ENCODE data around the gene SLC25A4. TPM values are rescaled to one million over a fixed set of nuclear protein-coding genes. Genes with fewer than 3 reads are reported as not detected.

SLC25A4 gene
- total RNA-seq, 4 donors from 2014 or later, result 10.1 to 25.6 (median 17.9) TPM

GRCh38 chr4:185108669-185109068 lies 34.4 kb upstream of the SLC25A4 start:
- no peak for DNase-seq (ENCODE audit: low spot score in 2 of 2)
- intact Hi-C loops (cut with DNase I; ENCODE audit: low total_unique reads), result no loop called here
- 59 to 64% methylated on average over 4 of the region's 4 CpGs for WGBS, 2 donors
- no peak for TF ChIP-seq POLR2A (IDR thresholded peaks at IDR 0.05)
- TF ChIP-seq, protein P1, sequence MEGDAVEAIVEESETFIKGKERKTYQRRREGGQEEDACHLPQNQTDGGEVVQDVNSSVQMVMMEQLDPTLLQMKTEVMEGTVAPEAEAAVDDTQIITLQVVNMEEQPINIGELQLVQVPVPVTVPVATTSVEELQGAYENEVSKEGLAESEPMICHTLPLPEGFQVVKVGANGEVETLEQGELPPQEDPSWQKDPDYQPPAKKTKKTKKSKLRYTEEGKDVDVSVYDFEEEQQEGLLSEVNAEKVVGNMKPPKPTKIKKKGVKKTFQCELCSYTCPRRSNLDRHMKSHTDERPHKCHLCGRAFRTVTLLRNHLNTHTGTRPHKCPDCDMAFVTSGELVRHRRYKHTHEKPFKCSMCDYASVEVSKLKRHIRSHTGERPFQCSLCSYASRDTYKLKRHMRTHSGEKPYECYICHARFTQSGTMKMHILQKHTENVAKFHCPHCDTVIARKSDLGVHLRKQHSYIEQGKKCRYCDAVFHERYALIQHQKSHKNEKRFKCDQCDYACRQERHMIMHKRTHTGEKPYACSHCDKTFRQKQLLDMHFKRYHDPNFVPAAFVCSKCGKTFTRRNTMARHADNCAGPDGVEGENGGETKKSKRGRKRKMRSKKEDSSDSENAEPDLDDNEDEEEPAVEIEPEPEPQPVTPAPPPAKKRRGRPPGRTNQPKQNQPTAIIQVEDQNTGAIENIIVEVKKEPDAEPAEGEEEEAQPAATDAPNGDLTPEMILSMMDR (IDR thresholded peaks at IDR 0.05), result no peak
- no peak overlapping the region for H3K4me3 ChIP-seq (ENCODE audit: low read depth, poor library complexity, severe bottlenecking)

DNA sequence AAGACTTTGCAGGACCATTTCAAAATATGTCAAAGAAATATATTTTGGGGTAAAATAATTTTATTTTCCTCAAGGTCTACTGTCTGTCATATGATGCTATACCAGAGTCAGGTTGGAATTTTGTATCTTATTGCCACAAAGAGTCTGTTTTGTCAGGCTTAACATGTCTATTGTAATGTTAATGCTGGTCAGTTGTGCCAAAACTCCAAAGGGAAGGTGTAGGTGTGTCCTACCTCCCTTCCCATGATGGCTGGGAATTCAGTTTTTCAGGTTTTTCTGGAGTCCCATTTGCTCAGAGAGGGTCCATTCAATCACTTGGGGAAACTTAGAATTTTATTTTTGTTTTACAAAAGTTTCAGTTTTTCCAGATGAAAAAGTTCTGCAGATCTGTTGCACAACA lies 33.3 kb upstream of the SLC25A4 start:
- intact Hi-C loops (cut with DNase I; ENCODE audit: low total_unique reads), result loop anchor here (10.0 kb wide), 1 partner anchor 85 kb away; no protein-coding TSS in a partner anchor
- no peak for TF ChIP-seq POLR2A (IDR thresholded peaks at IDR 0.05)
- TF ChIP-seq, protein P1 (IDR thresholded peaks at IDR 0.05), result no peak
- no peak overlapping the region for H3K4me3 ChIP-seq (ENCODE audit: low read depth, poor library complexity, severe bottlenecking)
- no peak for DNase-seq (ENCODE audit: low spot score in 2 of 2)

DNA sequence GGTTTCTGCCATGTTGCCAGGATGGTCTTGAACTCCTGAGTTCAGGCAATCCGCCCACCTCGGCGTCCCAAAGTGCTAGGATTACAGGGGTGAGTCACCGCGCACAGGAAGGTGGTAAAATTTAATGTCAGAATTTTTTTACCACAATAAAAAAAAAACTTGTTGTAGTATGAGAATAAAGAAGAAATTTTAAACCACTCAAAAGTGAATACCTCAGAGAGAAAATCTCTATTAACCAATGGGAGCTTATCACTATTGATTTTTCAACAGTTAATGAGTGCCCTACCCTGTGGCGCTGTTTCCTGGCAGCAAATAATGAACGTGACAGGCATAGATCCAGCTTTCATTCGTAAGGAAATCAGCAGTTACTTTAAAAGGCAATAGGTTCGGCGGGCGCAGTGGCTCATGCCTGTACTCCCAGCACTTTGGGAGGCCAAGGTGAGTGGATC lies 32.7 kb upstream of the SLC25A4 start:
- TF ChIP-seq, protein P1 (IDR thresholded peaks at IDR 0.05), result no peak
- no peak for TF ChIP-seq POLR2A (IDR thresholded peaks at IDR 0.05)
- no peak for DNase-seq (ENCODE audit: low spot score in 2 of 2)
- 39 to 47% methylated on average over 11 of the region's 11 CpGs for WGBS, 2 donors
- intact Hi-C loops (cut with DNase I; ENCODE audit: low total_unique reads), result loop anchor here (10.0 kb wide), 1 partner anchor 86 kb away; no protein-coding TSS in a partner anchor
- no peak overlapping the region for H3K4me3 ChIP-seq (ENCODE audit: low read depth, poor library complexity, severe bottlenecking)

- DNase-seq (ENCODE audit: low spot score in 2 of 2), result no peak
- TF ChIP-seq POLR2A (IDR thresholded peaks at IDR 0.05), result no peak
- TF ChIP-seq, protein P1 (IDR thresholded peaks at IDR 0.05), result no peak
- intact Hi-C loops (cut with DNase I; ENCODE audit: low total_unique reads), result loop anchor here (10.0 kb wide), 1 partner anchor 87 kb away; no protein-coding TSS in a partner anchor
- 73 to 75% methylated on average over 2 of the region's 2 CpGs for WGBS, 2 donors
- no peak overlapping the region for H3K4me3 ChIP-seq (ENCODE audit: low read depth, poor library complexity, severe bottlenecking)
These were observed 31.0 kb upstream of the SLC25A4 start for GRCh38 chr4:185112104-185112503.

GRCh38 chr4:185113340-185113739 lies 29.7 kb upstream of the SLC25A4 start:
- intact Hi-C loops (cut with DNase I; ENCODE audit: low total_unique reads), result loop anchor here (10.0 kb wide), 1 partner anchor 89 kb away; no protein-coding TSS in a partner anchor
- DNase-seq (ENCODE audit: low spot score in 2 of 2), result no peak
- H3K4me3 ChIP-seq (ENCODE audit: low read depth, poor library complexity, severe bottlenecking), result no peak overlapping the region
- TF ChIP-seq POLR2A (IDR thresholded peaks at IDR 0.05), result no peak
- TF ChIP-seq, protein P1 (IDR thresholded peaks at IDR 0.05), result no peak
- WGBS, 2 donors, result 76 to 79% methylated on average over 2 of the region's 2 CpGs

- no peak overlapping the region for H3K4me3 ChIP-seq (ENCODE audit: low read depth, poor library complexity, severe bottlenecking)
- TF ChIP-seq POLR2A (IDR thresholded peaks at IDR 0.05), result no peak
- TF ChIP-seq, protein P1 (IDR thresholded peaks at IDR 0.05), result no peak
- 52 to 53% methylated on average over 9 of the region's 9 CpGs for WGBS, 2 donors
- intact Hi-C loops (cut with DNase I; ENCODE audit: low total_unique reads), result loop anchor here (10.0 kb wide), 1 partner anchor 91 kb away; no protein-coding TSS in a partner anchor
- no peak for DNase-seq (ENCODE audit: low spot score in 2 of 2)
These were observed 27.2 kb upstream of the SLC25A4 start for GRCh38 chr4:185115827-185116232.

Measured in lower leg skin (tissue), 4 donors.